ENCODE data around the gene PROSER2.

The PROSER2 gene

GRCh38 chr10:11870461-11870780, 47.3 kb downstream of the PROSER2 start:
- Histone ChIP-seq H3K36me3 (ENCODE audit: insufficient read depth) (no peaks in the 10 kb centered on the region), H3K4me2 (no peak overlapping the region), H3K27me3 (ENCODE audit: insufficient read depth, low read depth) (peaks cover 5% of the 10 kb centered on the region), H3K4me1 (ENCODE audit: low read depth, poor library complexity, severe bottlenecking) (no peaks in the 10 kb centered on the region), H3K27ac (no peak overlapping the region), H3K9ac (no peak overlapping the region), H3K79me2 (ENCODE audit: insufficient read depth, low read depth) (no peaks in the 10 kb centered on the region), H2AFZ (ENCODE audit: low read depth) (no peak overlapping the region), H3K4me3 (IDR thresholded peaks at IDR 0.05; ENCODE audit: insufficient read depth, low read depth, low read length) (no peak overlapping the region), H4K20me1 (ENCODE audit: insufficient read depth) (no peaks in the 10 kb centered on the region)
- TF ChIP-seq CTCF (conservative IDR thresholded peaks at IDR 0.05; ENCODE audit: low read depth, low read length), result no peak

GRCh38 chr10:11870900-11871400, 47.8 kb downstream of the PROSER2 start:
- no peak for TF ChIP-seq CTCF (conservative IDR thresholded peaks at IDR 0.05; ENCODE audit: low read depth, low read length)
- Histone ChIP-seq H4K20me1 (ENCODE audit: insufficient read depth) (no peaks in the 10 kb centered on the region), H3K27ac (no peak overlapping the region), H3K4me1 (ENCODE audit: low read depth, poor library complexity, severe bottlenecking) (no peaks in the 10 kb centered on the region), H3K9ac (no peak overlapping the region), H3K27me3 (ENCODE audit: insufficient read depth, low read depth) (no peaks in the 10 kb centered on the region; the same call in 1 of the 2 replicates), H3K4me2 (no peak overlapping the region), H3K79me2 (ENCODE audit: insufficient read depth, low read depth) (no peaks in the 10 kb centered on the region), H2AFZ (ENCODE audit: low read depth) (no peak overlapping the region), H3K36me3 (ENCODE audit: insufficient read depth) (no peaks in the 10 kb centered on the region), H3K4me3 (IDR thresholded peaks at IDR 0.05; ENCODE audit: insufficient read depth, low read depth, low read length) (no peak overlapping the region)

- no peak overlapping the region for H3K27ac ChIP-seq
- H3K79me2 ChIP-seq (ENCODE audit: insufficient read depth, low read depth), result no peaks in the 10 kb centered on the region
- H3K4me3 ChIP-seq (IDR thresholded peaks at IDR 0.05; ENCODE audit: insufficient read depth, low read depth, low read length), result no peak overlapping the region
Observed at GRCh38 chr10:11871466-11871865, 48.3 kb downstream of the PROSER2 start.

GRCh38 chr10:11874568-11875493, 51.7 kb downstream of the PROSER2 start:
- H4K20me1 ChIP-seq (ENCODE audit: insufficient read depth), result no peaks in the 10 kb centered on the region
- no peak overlapping the region for H3K27ac ChIP-seq
- no peak overlapping the region for H2AFZ ChIP-seq (ENCODE audit: low read depth)
- no peak for TF ChIP-seq CTCF (conservative IDR thresholded peaks at IDR 0.05; ENCODE audit: low read depth, low read length)
- no peaks in the 10 kb centered on the region for H3K4me1 ChIP-seq (ENCODE audit: low read depth, poor library complexity, severe bottlenecking)
- H3K9ac ChIP-seq, result no peak overlapping the region
- no peaks in the 10 kb centered on the region for H3K27me3 ChIP-seq (ENCODE audit: insufficient read depth, low read depth)
- H3K4me3 ChIP-seq (IDR thresholded peaks at IDR 0.05; ENCODE audit: insufficient read depth, low read depth, low read length), result no peak overlapping the region
- no peak overlapping the region for H3K4me2 ChIP-seq
- no peaks in the 10 kb centered on the region for H3K79me2 ChIP-seq (ENCODE audit: insufficient read depth, low read depth)
- H3K36me3 ChIP-seq (ENCODE audit: insufficient read depth), result no peaks in the 10 kb centered on the region

More at GRCh38 chr10:11871466-11871865, 48.3 kb downstream of the PROSER2 start:
- Histone ChIP-seq H3K4me2 (no peak overlapping the region), H4K20me1 (ENCODE audit: insufficient read depth) (no peaks in the 10 kb centered on the region), H3K27me3 (ENCODE audit: insufficient read depth, low read depth) (no peaks in the 10 kb centered on the region; the same call in 1 of the 2 replicates), H3K9ac (no peak overlapping the region), H2AFZ (ENCODE audit: low read depth) (no peak overlapping the region), H3K36me3 (ENCODE audit: insufficient read depth) (no peaks in the 10 kb centered on the region), H3K4me1 (ENCODE audit: low read depth, poor library complexity, severe bottlenecking) (no peaks in the 10 kb centered on the region)
- no peak for TF ChIP-seq CTCF (conservative IDR thresholded peaks at IDR 0.05; ENCODE audit: low read depth, low read length)

All from KMS-11 (cell line).